CD4-positive, alpha-beta T cell (primary cell): ENCODE data around the gene KRTAP10-7. TPM values are rescaled to one million over a fixed set of nuclear protein-coding genes. Genes with fewer than 3 reads are reported as not detected.
"Not testable (repeated sequence)": the region's sequence is repeated elsewhere in the genome, so short reads cannot be mapped to it uniquely, and the experiment has no call there.

Experiments used
- ATAC-seq: fragments of 200-7000 bp; cut with Tn5 transposase; one replicate; pipeline ENCODE4 v1.10.0; 2022; ENCODE audit warnings: mild to moderate bottlenecking; ENCODE audit not compliant: poor library complexity
- CTCF ChIA-PET: fragments of 350-600 bp; sonication (Branson Sonifier 250); formaldehyde crosslinking; loops from one replicate; lab custom pipeline; 2021; ENCODE audit warnings: antibody characterized with exemption, inconsistent platforms; lab: Charles Lee
- POLR2A ChIA-PET: fragments of 350-600 bp; sonication (Branson Sonifier 250); formaldehyde crosslinking; loops from one replicate; lab custom pipeline; 2021; ENCODE audit warnings: antibody characterized with exemption, inconsistent platforms; lab: Charles Lee
- DNase-seq, 14 experiments: peaks; one replicate each; pipeline ENCODE4 v3.0.0-alpha.2; 2013 to 2020; ENCODE audit warnings: mixed read lengths in 2 of 14
- H3K27ac ChIP-seq, 2 donors: one replicate each; pipeline versions ENCODE4 v1.5.1 to v1.7.0; 2013; ENCODE audit warnings: low read length in 2 of 2, low read depth in 1 of 2, mild to moderate bottlenecking in 1 of 2
- H3K27me3 ChIP-seq, 2 experiments: 1 replicate in 1 of 2; 2 replicates in 1 of 2; pipeline versions ENCODE4 v1.6.1 to v1.7.0; 2013; ENCODE audit warnings: low read length in 2 of 2, control low read depth in 1 of 2, mild to moderate bottlenecking in 1 of 2, moderate library complexity in 1 of 2; ENCODE audit not compliant: insufficient read depth in 2 of 2, control insufficient read depth in 1 of 2
- H3K36me3 ChIP-seq: one replicate; pipeline ENCODE4 v1.6.1; 2013; ENCODE audit warnings: low read length, control low read depth; ENCODE audit not compliant: insufficient read depth
- H3K4me1 ChIP-seq: one replicate; pipeline ENCODE4 v1.6.1; 2013; ENCODE audit warnings: low read length, control low read depth; ENCODE audit not compliant: insufficient read depth
- H3K4me3 ChIP-seq: one replicate; pipeline ENCODE4 v1.5.1; 2013; ENCODE audit warnings: mild to moderate bottlenecking, low read length, moderate library complexity
- H3K9me3 ChIP-seq, 2 experiments: 1 replicate in 1 of 2; 2 replicates in 1 of 2; pipeline versions ENCODE4 v1.6.1 to v1.7.0; 2013; ENCODE audit warnings: low read length in 2 of 2, mild to moderate bottlenecking in 2 of 2, control low read depth in 1 of 2, moderate library complexity in 1 of 2; ENCODE audit not compliant: control insufficient read depth in 1 of 2, insufficient read depth in 1 of 2
- H3K27ac Mint-ChIP-seq: one replicate; pipeline ENCODE4 v1.8.0; 2020; ENCODE audit warnings: mixed read lengths
- H3K27me3 Mint-ChIP-seq: one replicate; pipeline ENCODE4 v1.8.0; 2021; ENCODE audit warnings: mixed read lengths
- H3K36me3 Mint-ChIP-seq: one replicate; pipeline ENCODE4 v1.8.0; 2021; ENCODE audit warnings: low read depth, mixed read lengths
- H3K4me1 Mint-ChIP-seq: one replicate; pipeline ENCODE4 v1.8.0; 2021; ENCODE audit warnings: low read depth, mixed read lengths
- H3K4me3 Mint-ChIP-seq: one replicate; pipeline ENCODE4 v1.8.0; 2020; ENCODE audit warnings: mild to moderate bottlenecking, mixed read lengths
- H3K9me3 Mint-ChIP-seq: one replicate; pipeline ENCODE4 v1.8.0; 2020; ENCODE audit warnings: mixed read lengths
- intact Hi-C, 2 experiments: fragments of 100-400 bp; cut with DNase I in 1 of 2; cut with micrococcal nuclease in 1 of 2; formaldehyde crosslinking; loops; one replicate each; pipeline versions ENCODE4 v1.15.1 to v1.9.0; 2023 to 2025; cut with DNase I, micrococcal nuclease
- total RNA-seq, 174 experiments: library from RNA in 2 of 174; stranded (reverse) in 2 of 174; gene quantifications; one replicate each; pipeline ENCODE4 v1.2.3 and lab custom pipeline; 2021 to 2026
- TF ChIP-seq, protein P1 (sequence below): fragments of 200-600 bp; IDR thresholded peaks from one replicate; pipeline ENCODE4 v1.8.0; 2022; ENCODE audit warnings: antibody characterized with exemption, mild to moderate bottlenecking

KRTAP10-7 gene
- total RNA-seq, 2 experiments from 2014 or later, result not detected

- Histone ChIP-seq H3K27ac (no peak overlapping the region), H3K4me1 (no peaks in the 10 kb centered on the region), H3K4me3 (no peak overlapping the region), H3K27me3 (peaks cover 0 to 4% of the 10 kb centered on the region in 2 experiments), H3K9me3 (peaks cover 5 to 33% of the 10 kb centered on the region in 2 experiments), H3K36me3 (no peaks in the 10 kb centered on the region)
- Mint-ChIP-seq H3K9me3 (peaks cover 10% of the 10 kb centered on the region), H3K36me3 (peaks cover 21% of the 10 kb centered on the region), H3K4me1 (no peaks in the 10 kb centered on the region), H3K27ac (no peak overlapping the region), H3K27me3 (no peaks in the 10 kb centered on the region), H3K4me3 (no peak overlapping the region)
- CTCF ChIA-PET, result no interaction called here
- DNase-seq, result no peak
- intact Hi-C loops, result no loop called here
- TF ChIP-seq, protein P1, sequence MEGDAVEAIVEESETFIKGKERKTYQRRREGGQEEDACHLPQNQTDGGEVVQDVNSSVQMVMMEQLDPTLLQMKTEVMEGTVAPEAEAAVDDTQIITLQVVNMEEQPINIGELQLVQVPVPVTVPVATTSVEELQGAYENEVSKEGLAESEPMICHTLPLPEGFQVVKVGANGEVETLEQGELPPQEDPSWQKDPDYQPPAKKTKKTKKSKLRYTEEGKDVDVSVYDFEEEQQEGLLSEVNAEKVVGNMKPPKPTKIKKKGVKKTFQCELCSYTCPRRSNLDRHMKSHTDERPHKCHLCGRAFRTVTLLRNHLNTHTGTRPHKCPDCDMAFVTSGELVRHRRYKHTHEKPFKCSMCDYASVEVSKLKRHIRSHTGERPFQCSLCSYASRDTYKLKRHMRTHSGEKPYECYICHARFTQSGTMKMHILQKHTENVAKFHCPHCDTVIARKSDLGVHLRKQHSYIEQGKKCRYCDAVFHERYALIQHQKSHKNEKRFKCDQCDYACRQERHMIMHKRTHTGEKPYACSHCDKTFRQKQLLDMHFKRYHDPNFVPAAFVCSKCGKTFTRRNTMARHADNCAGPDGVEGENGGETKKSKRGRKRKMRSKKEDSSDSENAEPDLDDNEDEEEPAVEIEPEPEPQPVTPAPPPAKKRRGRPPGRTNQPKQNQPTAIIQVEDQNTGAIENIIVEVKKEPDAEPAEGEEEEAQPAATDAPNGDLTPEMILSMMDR, result no peak
- no peak for ATAC-seq
- POLR2A ChIA-PET, result no interaction called here
These were observed 43.5 kb upstream of the KRTAP10-7 start for GRCh38 chr21:44556879-44557278.

- no peak overlapping the region for H3K27ac Mint-ChIP-seq
- peaks cover 5 to 25% of the 10 kb centered on the region in 2 experiments for H3K9me3 ChIP-seq
- CTCF ChIA-PET, result no interaction called here
These were observed 42.7 kb upstream of the KRTAP10-7 start for GRCh38 chr21:44557491-44558328.

GRCh38 chr21:44558329-44558675 is 42.1 kb upstream of the KRTAP10-7 start:
- H3K27me3 ChIP-seq, H3K36me3 ChIP-seq, H3K4me3 Mint-ChIP-seq, CTCF ChIA-PET, H3K4me3 ChIP-seq, H3K4me1 ChIP-seq, H3K27me3 Mint-ChIP-seq, ATAC-seq, DNase-seq, POLR2A ChIA-PET, H3K27ac Mint-ChIP-seq, intact Hi-C loops, H3K4me1 Mint-ChIP-seq, H3K27ac ChIP-seq: not testable (repeated sequence)
- peaks cover 5 to 21% of the 10 kb centered on the region in 2 experiments for H3K9me3 ChIP-seq
- Mint-ChIP-seq H3K36me3 (peaks cover 26% of the 10 kb centered on the region), H3K9me3 (peaks cover 15% of the 10 kb centered on the region)

More at GRCh38 chr21:44557491-44558328, 42.7 kb upstream of the KRTAP10-7 start:
- Histone ChIP-seq H3K27ac (no peak overlapping the region), H3K36me3 (no peaks in the 10 kb centered on the region), H3K27me3 (peaks cover 0 to 4% of the 10 kb centered on the region in 2 experiments), H3K4me3 (no peak overlapping the region), H3K4me1 (no peaks in the 10 kb centered on the region)
- Mint-ChIP-seq H3K36me3 (peaks cover 30% of the 10 kb centered on the region), H3K4me3 (no peak overlapping the region), H3K9me3 (peaks cover 17% of the 10 kb centered on the region), H3K27me3 (no peaks in the 10 kb centered on the region), H3K4me1 (no peaks in the 10 kb centered on the region)
- DNase-seq (no peak), ATAC-seq (no peak)
- POLR2A ChIA-PET, result no interaction called here
- TF ChIP-seq, protein P1, result no peak
- intact Hi-C loops, result no loop called here
